ENCODE measurements around the gene ATP13A1.

ATP13A1 gene

GRCh38 chr19:19631346-19631745, 32.1 kb downstream of the ATP13A1 start:
- ATAC-seq: no peak
- TF ChIP-seq ZFP30 (CRISPR knock-in tag; IDR thresholded peaks at IDR 0.05): no peak
- no peak for TF ChIP-seq BACH2 (CRISPR knock-in tag; IDR thresholded peaks at IDR 0.05; ENCODE audit: borderline replicate concordance)
- no peak for TF ChIP-seq CSDC2 (CRISPR knock-in tag; IDR thresholded peaks at IDR 0.05)
- TF ChIP-seq OSR1 (CRISPR knock-in tag; IDR thresholded peaks at IDR 0.05): no peak
- TF ChIP-seq ZNF70 (CRISPR knock-in tag; IDR thresholded peaks at IDR 0.05): no peak
- TF ChIP-seq ZNF565 (CRISPR knock-in tag; conservative IDR thresholded peaks at IDR 0.05; ENCODE audit: low read depth): no peak
- TF ChIP-seq RARB (CRISPR knock-in tag; IDR thresholded peaks at IDR 0.05): no peak
- TF ChIP-seq TOX (CRISPR knock-in tag; IDR thresholded peaks at IDR 0.05; ENCODE audit: borderline replicate concordance): no peak
- no peak for TF ChIP-seq POU6F1 (CRISPR knock-in tag; IDR thresholded peaks at IDR 0.05; ENCODE audit: borderline replicate concordance, low read depth)
- TF ChIP-seq TSHZ2 (CRISPR knock-in tag; IDR thresholded peaks at IDR 0.05): no peak
- no peak for TF ChIP-seq ZFP3 (CRISPR knock-in tag; IDR thresholded peaks at IDR 0.05)
- no peak for TF ChIP-seq ZNF8 (CRISPR knock-in tag; IDR thresholded peaks at IDR 0.05)
- no peak for TF ChIP-seq ISL1 (CRISPR knock-in tag; IDR thresholded peaks at IDR 0.05)
- TF ChIP-seq SNAI2 (CRISPR knock-in tag; IDR thresholded peaks at IDR 0.05): no peak
- no peak for TF ChIP-seq ARNTL (CRISPR knock-in tag; IDR thresholded peaks at IDR 0.05; ENCODE audit: borderline replicate concordance, low read depth)
- TF ChIP-seq PPARA (CRISPR knock-in tag; IDR thresholded peaks at IDR 0.05; ENCODE audit: borderline replicate concordance): no peak
- no peak for TF ChIP-seq GLIS3 (CRISPR knock-in tag; IDR thresholded peaks at IDR 0.05)
- TF ChIP-seq TCF4 (CRISPR knock-in tag; IDR thresholded peaks at IDR 0.05; ENCODE audit: borderline replicate concordance): no peak

DNA sequence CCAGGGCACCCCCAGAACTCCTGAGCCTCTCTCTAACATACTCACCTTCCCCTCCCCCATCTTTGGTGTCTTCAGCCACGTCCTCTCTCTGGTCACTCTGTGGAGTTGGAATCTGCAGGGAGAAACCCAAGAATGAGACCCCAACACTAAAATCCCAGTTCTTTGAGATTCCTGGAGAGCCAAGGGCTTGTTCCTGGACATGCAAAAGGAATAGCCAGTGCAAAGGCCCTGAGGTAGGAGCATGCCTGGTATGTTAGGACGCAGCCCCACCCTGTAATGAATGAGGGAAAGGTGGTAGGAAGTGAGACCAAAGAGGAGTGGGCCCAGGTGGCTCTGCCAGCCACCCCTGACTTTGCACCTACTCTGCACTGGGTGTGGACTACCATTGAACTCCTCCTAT, 33.0 kb downstream of the ATP13A1 start:
- TF ChIP-seq RARB (CRISPR knock-in tag; IDR thresholded peaks at IDR 0.05) (no peak), ZFP3 (CRISPR knock-in tag; IDR thresholded peaks at IDR 0.05) (no peak), CREB5 (CRISPR knock-in tag; IDR thresholded peaks at IDR 0.05; ENCODE audit: low read depth) (no peak), POU6F1 (CRISPR knock-in tag; IDR thresholded peaks at IDR 0.05; ENCODE audit: borderline replicate concordance, low read depth) (no peak), ZNF70 (CRISPR knock-in tag; IDR thresholded peaks at IDR 0.05) (no peak), ZNF8 (CRISPR knock-in tag; IDR thresholded peaks at IDR 0.05) (no peak), BACH2 (CRISPR knock-in tag; IDR thresholded peaks at IDR 0.05; ENCODE audit: borderline replicate concordance) (no peak), SNAI2 (CRISPR knock-in tag; IDR thresholded peaks at IDR 0.05) (no peak), ARNTL (CRISPR knock-in tag; IDR thresholded peaks at IDR 0.05; ENCODE audit: borderline replicate concordance, low read depth) (no peak), TOX (CRISPR knock-in tag; IDR thresholded peaks at IDR 0.05; ENCODE audit: borderline replicate concordance) (no peak)
- TF ChIP-seq, protein P1, sequence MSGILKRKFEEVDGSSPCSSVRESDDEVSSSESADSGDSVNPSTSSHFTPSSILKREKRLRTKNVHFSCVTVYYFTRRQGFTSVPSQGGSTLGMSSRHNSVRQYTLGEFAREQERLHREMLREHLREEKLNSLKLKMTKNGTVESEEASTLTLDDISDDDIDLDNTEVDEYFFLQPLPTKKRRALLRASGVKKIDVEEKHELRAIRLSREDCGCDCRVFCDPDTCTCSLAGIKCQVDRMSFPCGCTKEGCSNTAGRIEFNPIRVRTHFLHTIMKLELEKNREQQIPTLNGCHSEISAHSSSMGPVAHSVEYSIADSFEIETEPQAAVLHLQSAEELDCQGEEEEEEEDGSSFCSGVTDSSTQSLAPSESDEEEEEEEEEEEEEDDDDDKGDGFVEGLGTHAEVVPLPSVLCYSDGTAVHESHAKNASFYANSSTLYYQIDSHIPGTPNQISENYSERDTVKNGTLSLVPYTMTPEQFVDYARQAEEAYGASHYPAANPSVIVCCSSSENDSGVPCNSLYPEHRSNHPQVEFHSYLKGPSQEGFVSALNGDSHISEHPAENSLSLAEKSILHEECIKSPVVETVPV (CRISPR knock-in tag; IDR thresholded peaks at IDR 0.05): no peak
- ATAC-seq: no peak

DNA sequence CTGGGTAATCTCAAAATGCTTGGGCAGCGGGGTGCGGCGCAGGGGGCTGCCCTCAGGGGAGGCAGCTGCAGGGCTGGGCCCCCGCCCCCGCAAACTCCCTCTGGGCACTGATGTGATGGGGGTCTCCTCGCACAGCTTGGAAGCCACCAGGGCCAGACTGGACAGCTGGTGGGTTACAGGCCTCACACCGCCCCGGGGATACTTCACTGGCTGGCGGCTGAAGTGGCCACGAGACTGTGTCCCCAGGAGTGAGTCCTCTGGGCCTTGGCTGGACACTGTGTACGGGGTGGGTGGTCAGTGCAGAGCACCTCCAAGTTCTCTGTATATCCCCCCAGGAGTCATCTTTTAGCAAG, 33.4 kb downstream of the ATP13A1 start:
- ATAC-seq: no peak
- no peak for TF ChIP-seq CSDC2 (CRISPR knock-in tag; IDR thresholded peaks at IDR 0.05)
- TF ChIP-seq, protein P2, sequence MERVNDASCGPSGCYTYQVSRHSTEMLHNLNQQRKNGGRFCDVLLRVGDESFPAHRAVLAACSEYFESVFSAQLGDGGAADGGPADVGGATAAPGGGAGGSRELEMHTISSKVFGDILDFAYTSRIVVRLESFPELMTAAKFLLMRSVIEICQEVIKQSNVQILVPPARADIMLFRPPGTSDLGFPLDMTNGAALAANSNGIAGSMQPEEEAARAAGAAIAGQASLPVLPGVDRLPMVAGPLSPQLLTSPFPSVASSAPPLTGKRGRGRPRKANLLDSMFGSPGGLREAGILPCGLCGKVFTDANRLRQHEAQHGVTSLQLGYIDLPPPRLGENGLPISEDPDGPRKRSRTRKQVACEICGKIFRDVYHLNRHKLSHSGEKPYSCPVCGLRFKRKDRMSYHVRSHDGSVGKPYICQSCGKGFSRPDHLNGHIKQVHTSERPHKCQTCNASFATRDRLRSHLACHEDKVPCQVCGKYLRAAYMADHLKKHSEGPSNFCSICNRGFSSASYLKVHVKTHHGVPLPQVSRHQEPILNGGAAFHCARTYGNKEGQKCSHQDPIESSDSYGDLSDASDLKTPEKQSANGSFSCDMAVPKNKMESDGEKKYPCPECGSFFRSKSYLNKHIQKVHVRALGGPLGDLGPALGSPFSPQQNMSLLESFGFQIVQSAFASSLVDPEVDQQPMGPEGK (CRISPR knock-in tag; IDR thresholded peaks at IDR 0.05; ENCODE audit: borderline replicate concordance): no peak
- no peak for TF ChIP-seq TSHZ2 (CRISPR knock-in tag; IDR thresholded peaks at IDR 0.05)
- TF ChIP-seq TOX (CRISPR knock-in tag; IDR thresholded peaks at IDR 0.05; ENCODE audit: borderline replicate concordance): no peak
- no peak for TF ChIP-seq GLIS3 (CRISPR knock-in tag; IDR thresholded peaks at IDR 0.05)
- no peak for TF ChIP-seq ZFP30 (CRISPR knock-in tag; IDR thresholded peaks at IDR 0.05)
- no peak for TF ChIP-seq ZNF565 (CRISPR knock-in tag; conservative IDR thresholded peaks at IDR 0.05; ENCODE audit: low read depth)
- TF ChIP-seq RARB (CRISPR knock-in tag; IDR thresholded peaks at IDR 0.05): no peak
- TF ChIP-seq BACH2 (CRISPR knock-in tag; IDR thresholded peaks at IDR 0.05; ENCODE audit: borderline replicate concordance): no peak
- TF ChIP-seq ZNF70 (CRISPR knock-in tag; IDR thresholded peaks at IDR 0.05): no peak
- TF ChIP-seq ARNTL (CRISPR knock-in tag; IDR thresholded peaks at IDR 0.05; ENCODE audit: borderline replicate concordance, low read depth): no peak
- no peak for TF ChIP-seq ZC3H10 (CRISPR knock-in tag; IDR thresholded peaks at IDR 0.05)
